Activated T-helper 2 cell treated with anti-CD3 and anti-CD28 coated beads, Interferon-gamma antibody, Interleukin-2, Interleukin-4, amounts not matched to agents 10 μg/mL and 5 μg/mL and 100 μg/mL, durations not matched to agents 14 hours and 24 hours and 36 hours (primary cell): ENCODE measurements around the gene NSF. TPM values are rescaled to one million over a fixed set of nuclear protein-coding genes. Genes with fewer than 3 reads are reported as not detected.
"Not testable (repeated sequence)": the region's sequence is repeated elsewhere in the genome, so short reads cannot be mapped to it uniquely, and the experiment has no call there.

Source experiments
- DNase-seq: peaks from one replicate; pipeline ENCODE4 v3.0.0; 2021; ENCODE audit warnings: low spot score
- H3K27ac Mint-ChIP-seq: one replicate; pipeline ENCODE4 v1.8.0; 2021; ENCODE audit warnings: mixed read lengths
- H3K27me3 Mint-ChIP-seq: one replicate; pipeline ENCODE4 v1.8.0; 2021; ENCODE audit warnings: low read depth, mixed read lengths
- H3K36me3 Mint-ChIP-seq: one replicate; pipeline ENCODE4 v1.8.0; 2021; ENCODE audit warnings: low read depth, mixed read lengths
- H3K4me1 Mint-ChIP-seq: one replicate; pipeline ENCODE4 v1.8.0; 2021; ENCODE audit warnings: low read depth, mixed read lengths
- H3K4me3 Mint-ChIP-seq: one replicate; pipeline ENCODE4 v1.8.0; 2021; ENCODE audit warnings: low read depth, mild to moderate bottlenecking, moderate library complexity, mixed read lengths
- H3K9me3 Mint-ChIP-seq: one replicate; pipeline ENCODE4 v1.8.0; 2021; ENCODE audit warnings: mixed read lengths
- intact Hi-C: fragments of 100-400 bp; cut with micrococcal nuclease; formaldehyde crosslinking; loops from one replicate; pipeline ENCODE4 v1.15.1; 2023
- total RNA-seq: library from RNA; stranded (reverse); gene quantifications from 2 replicates; pipeline ENCODE4 v1.2.3, GENCODE V29; 2022

The NSF gene
- total RNA-seq, 1 donor from 2014 or later: 27.9 TPM

DNA sequence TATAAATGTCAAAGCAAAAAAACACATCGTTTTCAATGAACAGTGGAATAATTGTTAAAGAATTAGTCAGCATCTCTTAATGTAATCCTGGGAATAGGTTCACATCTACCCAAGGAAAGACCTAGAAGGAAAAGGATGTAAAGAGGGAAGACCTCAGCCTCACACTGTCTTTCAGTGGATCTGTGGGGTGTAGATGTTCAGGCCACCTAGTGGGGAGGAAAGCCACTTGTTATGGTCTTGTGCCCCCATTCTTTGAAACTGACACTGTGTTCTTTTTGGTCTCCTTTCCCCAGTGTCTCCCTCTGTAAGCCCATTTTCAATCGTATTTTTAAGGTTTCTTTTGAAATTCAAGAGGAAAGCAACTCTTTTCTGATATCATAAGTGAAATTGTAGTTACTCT is 56.8 kb downstream of the NSF start:
- intact Hi-C loops, H3K27ac Mint-ChIP-seq, H3K36me3 Mint-ChIP-seq: not testable (repeated sequence)

DNA sequence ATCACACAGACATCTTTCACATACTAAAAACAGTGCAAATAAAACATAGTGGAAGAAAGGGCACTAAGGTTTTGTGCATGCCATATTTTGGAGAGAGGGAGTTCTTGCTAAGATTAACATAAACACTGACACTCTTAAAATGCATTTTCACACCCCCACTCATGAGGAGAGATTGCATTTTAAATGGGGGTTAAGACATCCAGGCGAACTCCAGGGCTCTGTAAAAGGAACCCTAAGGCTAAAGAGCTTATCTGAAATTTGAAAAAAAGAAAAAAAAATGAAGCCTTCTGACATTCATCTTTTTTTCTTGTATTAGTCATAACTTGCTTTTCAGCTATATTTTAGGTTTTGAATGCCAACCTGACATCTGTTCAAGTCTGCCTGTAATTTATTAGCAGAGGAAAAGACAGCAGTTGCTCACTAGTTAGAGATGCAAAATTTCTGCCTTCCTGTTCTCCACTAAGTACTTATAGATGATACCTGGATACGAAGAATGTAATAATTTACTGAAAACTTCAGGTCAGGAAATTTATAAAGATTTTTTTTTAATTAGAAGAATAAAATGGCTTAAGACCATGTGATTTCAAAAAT is 57.3 kb downstream of the NSF start:
- H3K9me3 Mint-ChIP-seq, H3K27me3 Mint-ChIP-seq, H3K4me1 Mint-ChIP-seq, H3K4me3 Mint-ChIP-seq, H3K36me3 Mint-ChIP-seq, DNase-seq, H3K27ac Mint-ChIP-seq, intact Hi-C loops: not testable (repeated sequence)

More for the DNA sequence above, 56.8 kb downstream of the NSF start:
- H3K9me3 Mint-ChIP-seq, H3K27me3 Mint-ChIP-seq, H3K4me3 Mint-ChIP-seq, H3K4me1 Mint-ChIP-seq, DNase-seq: not testable (repeated sequence)

- H3K4me1 Mint-ChIP-seq, H3K36me3 Mint-ChIP-seq, DNase-seq, H3K27me3 Mint-ChIP-seq, H3K4me3 Mint-ChIP-seq, H3K27ac Mint-ChIP-seq, H3K9me3 Mint-ChIP-seq, intact Hi-C loops: not testable (repeated sequence)
Measured at GRCh38 chr17:46649246-46649645, 58.8 kb downstream of the NSF start.

GRCh38 chr17:46652024-46652643 is 61.7 kb downstream of the NSF start:
- H3K27me3 Mint-ChIP-seq, DNase-seq, H3K27ac Mint-ChIP-seq, H3K36me3 Mint-ChIP-seq, H3K9me3 Mint-ChIP-seq, H3K4me3 Mint-ChIP-seq, intact Hi-C loops, H3K4me1 Mint-ChIP-seq: not testable (repeated sequence)

GRCh38 chr17:46658235-46658634 is 67.8 kb downstream of the NSF start:
- intact Hi-C loops, H3K4me3 Mint-ChIP-seq, DNase-seq, H3K36me3 Mint-ChIP-seq, H3K27ac Mint-ChIP-seq, H3K4me1 Mint-ChIP-seq, H3K27me3 Mint-ChIP-seq, H3K9me3 Mint-ChIP-seq: not testable (repeated sequence)

DNA sequence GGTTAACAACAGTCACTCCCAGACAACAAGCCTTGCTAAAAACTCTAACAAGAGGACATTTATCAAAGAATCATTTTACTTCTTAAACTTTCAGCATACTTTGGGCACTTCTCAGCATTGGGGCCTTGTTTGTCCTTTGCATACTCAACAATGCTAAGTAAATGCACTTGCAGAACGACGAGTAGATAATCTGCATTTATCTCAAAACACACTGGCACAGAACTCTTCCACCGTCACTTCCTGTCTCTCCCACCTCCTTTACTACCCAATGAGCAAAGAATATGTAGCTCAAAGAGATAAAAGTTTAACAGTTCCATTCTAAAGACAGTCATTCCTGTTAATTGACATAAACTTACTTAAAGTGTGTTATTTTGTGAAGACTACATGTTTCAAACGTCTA is 69.2 kb downstream of the NSF start:
- H3K4me3 Mint-ChIP-seq, H3K27ac Mint-ChIP-seq, DNase-seq, H3K9me3 Mint-ChIP-seq, H3K4me1 Mint-ChIP-seq, H3K27me3 Mint-ChIP-seq, intact Hi-C loops, H3K36me3 Mint-ChIP-seq: not testable (repeated sequence)

DNA sequence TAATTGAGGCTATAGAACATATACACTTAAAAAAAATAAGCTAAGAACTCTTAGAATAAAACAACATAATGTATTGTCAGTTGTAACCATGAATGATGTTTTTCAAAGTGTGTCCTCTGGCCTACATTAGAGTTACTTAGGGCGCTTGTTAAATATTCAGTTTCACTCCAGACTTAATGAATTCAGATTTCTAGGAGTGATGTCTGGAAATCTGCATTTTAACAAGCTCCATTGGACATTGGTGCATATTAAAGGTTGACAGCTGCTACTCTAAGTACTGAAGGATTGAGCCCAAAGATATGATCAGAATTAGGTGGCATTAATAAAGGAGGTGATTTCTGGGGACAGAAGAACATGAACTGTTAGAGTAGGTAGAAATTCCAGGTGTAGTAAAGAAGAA is 72.7 kb downstream of the NSF start:
- H3K27ac Mint-ChIP-seq, H3K36me3 Mint-ChIP-seq, H3K4me1 Mint-ChIP-seq, H3K27me3 Mint-ChIP-seq, H3K4me3 Mint-ChIP-seq, H3K9me3 Mint-ChIP-seq, intact Hi-C loops, DNase-seq: not testable (repeated sequence)

- DNase-seq, intact Hi-C loops, H3K9me3 Mint-ChIP-seq, H3K27ac Mint-ChIP-seq, H3K4me3 Mint-ChIP-seq, H3K27me3 Mint-ChIP-seq, H3K36me3 Mint-ChIP-seq, H3K4me1 Mint-ChIP-seq: not testable (repeated sequence)
Measured at GRCh38 chr17:46663552-46663951, 73.1 kb downstream of the NSF start.

GRCh38 chr17:46665969-46666368 is 75.5 kb downstream of the NSF start:
- H3K4me1 Mint-ChIP-seq, H3K9me3 Mint-ChIP-seq, H3K27ac Mint-ChIP-seq, DNase-seq, H3K36me3 Mint-ChIP-seq, intact Hi-C loops, H3K27me3 Mint-ChIP-seq, H3K4me3 Mint-ChIP-seq: not testable (repeated sequence)

DNA sequence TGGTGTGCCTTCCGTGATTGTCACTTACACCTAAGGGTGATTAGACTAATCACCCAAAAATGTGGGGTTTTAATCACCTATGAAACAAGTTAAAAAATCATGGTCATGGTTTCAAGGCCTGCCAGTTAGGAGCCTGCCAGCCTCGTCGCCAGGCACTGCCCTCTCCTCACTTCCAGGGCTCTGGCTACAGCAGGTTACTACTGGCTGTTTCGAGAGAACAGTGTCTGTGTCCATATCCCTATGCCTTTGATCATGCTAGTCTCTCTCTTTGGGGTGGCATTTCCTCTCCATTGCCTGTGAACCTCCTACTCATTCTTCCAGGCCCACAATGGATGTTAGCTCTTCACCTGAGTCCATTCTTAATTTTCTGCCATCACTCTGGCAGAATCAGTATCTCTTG is 80.3 kb downstream of the NSF start:
- H3K27me3 Mint-ChIP-seq, H3K9me3 Mint-ChIP-seq, DNase-seq, H3K4me3 Mint-ChIP-seq, H3K4me1 Mint-ChIP-seq, H3K27ac Mint-ChIP-seq, intact Hi-C loops, H3K36me3 Mint-ChIP-seq: not testable (repeated sequence)

GRCh38 chr17:46672777-46673176 is 82.3 kb downstream of the NSF start:
- H3K36me3 Mint-ChIP-seq, H3K27ac Mint-ChIP-seq, H3K4me1 Mint-ChIP-seq, intact Hi-C loops, H3K4me3 Mint-ChIP-seq, H3K27me3 Mint-ChIP-seq, DNase-seq, H3K9me3 Mint-ChIP-seq: not testable (repeated sequence)

DNA sequence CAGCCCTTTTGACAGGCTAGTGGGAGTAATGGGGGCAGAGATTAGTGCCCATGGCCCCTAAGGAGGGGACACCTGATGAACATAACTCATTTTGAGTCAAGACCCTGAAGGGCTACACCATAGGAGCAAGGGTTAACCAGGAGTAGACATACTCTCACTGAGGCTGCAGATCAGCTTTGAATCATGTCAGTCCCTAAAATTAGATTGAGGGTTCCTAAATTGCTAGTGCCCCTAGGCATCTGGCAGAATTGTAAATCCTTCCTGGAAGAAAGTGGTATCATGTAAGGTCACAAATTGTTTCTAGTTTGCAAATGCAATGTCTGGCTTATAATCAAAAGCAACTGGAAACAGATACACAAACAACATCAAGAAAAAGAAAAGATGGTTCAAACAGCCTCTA is 87.3 kb downstream of the NSF start:
- intact Hi-C loops, DNase-seq, H3K4me3 Mint-ChIP-seq, H3K36me3 Mint-ChIP-seq, H3K4me1 Mint-ChIP-seq, H3K9me3 Mint-ChIP-seq, H3K27ac Mint-ChIP-seq, H3K27me3 Mint-ChIP-seq: not testable (repeated sequence)

DNA sequence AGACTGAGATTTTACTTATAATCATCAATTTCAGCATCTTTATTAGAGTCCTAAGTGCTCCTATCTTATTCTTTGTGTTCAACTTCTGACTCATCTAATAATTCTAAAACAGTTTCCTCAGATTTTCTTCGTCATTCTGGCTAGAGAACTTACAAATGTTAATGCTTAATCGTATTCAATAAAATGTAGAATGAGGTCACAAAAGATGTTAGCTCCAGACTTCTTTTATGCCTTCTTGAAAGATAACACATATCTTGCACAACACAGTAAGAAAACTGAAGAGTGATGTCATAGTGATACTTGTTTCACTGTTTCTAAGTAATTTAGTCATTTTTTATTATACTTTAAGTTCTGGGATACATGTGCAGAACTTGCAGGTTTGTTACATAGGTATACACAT is 93.2 kb downstream of the NSF start:
- H3K27me3 Mint-ChIP-seq, H3K4me1 Mint-ChIP-seq, H3K27ac Mint-ChIP-seq, H3K9me3 Mint-ChIP-seq, H3K36me3 Mint-ChIP-seq, DNase-seq, intact Hi-C loops, H3K4me3 Mint-ChIP-seq: not testable (repeated sequence)

GRCh38 chr17:46685284-46685683 is 94.8 kb downstream of the NSF start:
- H3K27me3 Mint-ChIP-seq: not testable (repeated sequence)

More at GRCh38 chr17:46685284-46685683, 94.8 kb downstream of the NSF start:
- H3K9me3 Mint-ChIP-seq, DNase-seq, H3K36me3 Mint-ChIP-seq, H3K27ac Mint-ChIP-seq, H3K4me1 Mint-ChIP-seq, H3K4me3 Mint-ChIP-seq, intact Hi-C loops: not testable (repeated sequence)
